Femur (tissue), 1 donor: ENCODE data around the gene LAMA2.
A peak's percentile ranks its signal among the peaks of the same experiment; 100 is the strongest.
"Not testable (repeated sequence)": the region's sequence is repeated elsewhere in the genome, so short reads cannot be mapped to it uniquely, and the experiment has no call there.

Source experiments
- DNase-seq: peaks from one replicate; pipeline ENCODE4 v3.0.0-alpha.2; 2017

Gene LAMA2

DNA sequence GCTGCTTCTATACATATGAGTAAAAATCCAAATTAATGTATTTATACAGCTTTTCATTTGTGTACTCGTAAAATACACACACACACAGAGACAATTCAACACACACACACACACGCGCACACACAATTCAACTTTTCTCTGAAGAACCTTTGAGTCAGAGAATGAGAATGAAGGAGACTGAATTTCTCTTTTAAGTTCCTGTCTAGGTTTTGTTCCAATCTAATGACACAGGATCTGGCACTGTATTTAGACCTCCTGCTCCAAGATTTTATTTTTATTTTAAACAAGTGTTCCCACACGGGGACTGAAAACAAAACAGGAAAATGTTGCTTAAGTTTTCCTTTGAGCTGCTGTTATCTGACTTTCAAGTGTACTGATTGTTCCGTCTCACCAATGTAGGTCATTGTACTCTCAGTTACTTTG, 250.8 kb downstream of the LAMA2 start:
- DNase-seq: no peak

DNA sequence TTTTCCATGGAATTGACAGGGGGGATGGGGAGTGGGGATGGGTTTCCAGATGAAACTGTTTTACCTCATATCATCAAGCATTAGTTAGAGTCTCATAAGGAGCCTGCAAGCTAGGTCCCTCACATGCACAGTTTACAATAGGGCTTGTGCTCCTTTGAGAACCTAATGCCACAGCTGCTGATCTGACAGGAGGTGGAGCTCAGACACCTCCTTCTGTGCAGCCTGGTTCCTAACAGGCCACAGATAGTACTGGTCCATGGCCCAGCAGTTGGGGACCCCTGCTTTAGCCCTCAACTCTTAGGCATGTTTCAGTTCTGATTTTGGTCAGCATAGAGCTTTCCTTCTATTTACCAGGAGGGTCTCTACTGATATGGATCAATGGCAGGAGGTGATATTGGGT, 251.6 kb downstream of the LAMA2 start:
- no peak for DNase-seq

DNA sequence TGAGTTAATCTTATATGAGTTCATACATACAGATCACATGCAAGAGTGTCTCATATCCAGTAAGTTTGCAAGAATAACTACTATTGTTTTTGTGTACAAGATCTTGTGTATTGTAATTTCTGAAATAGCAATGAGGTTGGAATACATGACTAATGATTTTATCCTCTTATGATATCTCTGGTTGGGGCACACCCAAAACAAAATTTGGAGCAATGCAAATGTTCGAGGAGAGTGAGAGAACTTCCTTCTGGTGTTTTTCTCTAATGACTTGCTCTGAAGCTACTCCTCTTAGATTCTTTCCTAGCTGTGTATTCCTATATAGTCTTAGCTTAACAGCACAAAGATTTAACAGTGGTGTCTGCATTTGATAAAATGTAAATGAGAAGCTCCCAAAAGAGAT, 252.5 kb downstream of the LAMA2 start:
- DNase-seq: no peak

DNA sequence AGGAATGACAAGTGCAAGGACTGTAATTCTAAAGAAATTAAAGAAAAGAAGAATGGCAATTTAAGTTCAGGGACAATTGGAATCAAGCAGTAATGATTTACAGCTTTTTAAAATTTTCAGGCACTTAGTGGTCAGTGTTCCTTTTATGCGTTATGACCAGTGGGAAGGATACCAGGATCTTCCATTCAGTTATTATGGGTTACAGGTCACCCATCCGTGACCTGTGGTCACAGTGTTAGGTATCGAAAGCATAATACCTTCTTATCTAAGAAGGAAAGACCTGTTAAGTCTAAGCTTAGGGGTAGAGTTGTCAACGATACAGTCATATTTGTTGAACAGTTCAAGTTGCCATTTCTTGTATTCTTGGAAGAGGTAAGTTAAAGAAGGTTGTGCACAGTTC, 253.8 kb downstream of the LAMA2 start:
- DNase-seq: no peak

DNA sequence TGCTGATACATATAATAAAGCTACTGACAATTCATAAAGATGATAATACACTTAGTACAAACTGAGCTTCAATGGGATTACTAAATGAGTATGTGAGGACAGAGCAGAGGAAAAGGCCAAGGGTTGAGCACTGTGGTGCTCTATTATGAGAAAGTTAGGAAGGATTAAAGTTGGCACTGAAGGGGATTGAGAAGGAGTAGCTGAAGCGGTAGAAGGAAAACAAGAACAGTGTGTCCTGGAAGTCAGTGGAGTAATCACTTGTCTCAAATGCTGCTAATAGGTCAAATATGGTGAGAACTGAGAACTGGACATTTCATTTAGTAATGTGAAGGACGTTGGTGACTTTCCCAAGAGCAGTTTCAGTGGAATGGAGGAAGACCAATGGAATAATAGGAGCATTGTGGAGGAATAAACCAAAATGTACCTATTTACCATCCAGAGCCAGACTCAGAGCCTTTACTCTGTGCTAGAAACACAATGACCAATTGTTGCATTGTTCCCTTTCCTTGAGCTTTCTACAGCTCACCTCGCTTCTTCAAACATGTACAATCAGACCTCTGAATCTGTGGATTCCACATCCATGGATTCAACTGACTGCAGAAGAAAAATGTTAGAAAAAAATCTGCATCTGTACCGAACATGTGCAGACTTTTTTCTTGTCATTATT, 255.9 kb downstream of the LAMA2 start:
- DNase-seq: no peak

DNA sequence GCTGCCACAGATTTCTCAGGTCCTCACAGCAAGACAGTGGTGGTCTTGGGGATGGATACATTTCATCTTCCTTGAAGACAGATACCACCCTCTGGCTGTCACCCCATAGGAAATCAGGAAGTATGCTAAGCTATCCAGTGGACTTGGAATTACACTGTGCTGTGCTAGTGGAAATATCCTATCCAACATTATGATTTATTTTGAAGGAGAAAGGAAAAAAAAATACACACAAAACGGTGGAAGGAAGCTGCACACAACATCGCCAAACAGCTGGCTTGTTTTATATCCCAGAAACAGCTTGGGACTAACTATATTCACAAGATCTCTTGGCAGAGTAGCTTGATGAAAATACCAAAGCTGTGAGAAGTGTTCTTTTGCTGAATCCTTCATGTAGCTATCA, 257.6 kb downstream of the LAMA2 start:
- peak; percentile 70 for DNase-seq

DNA sequence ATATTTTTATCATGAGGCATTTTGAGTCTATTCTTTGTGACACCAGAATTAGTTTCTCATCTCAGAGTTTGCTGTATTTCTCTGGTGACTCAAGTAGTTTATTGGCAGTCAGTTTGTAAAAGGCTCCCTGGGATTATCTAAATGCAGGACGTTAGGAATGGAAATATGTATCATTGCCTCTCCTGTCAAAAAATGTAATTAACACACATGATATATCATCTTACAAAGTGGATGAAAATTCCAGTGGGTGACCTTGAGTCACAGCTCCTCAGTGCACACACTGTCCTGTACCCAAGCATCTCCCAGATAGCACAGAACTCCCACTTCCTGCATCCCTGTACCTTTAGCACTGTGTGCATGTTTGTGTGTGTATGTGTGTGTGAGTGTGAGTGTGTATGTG, 258.6 kb downstream of the LAMA2 start:
- no peak for DNase-seq

DNA sequence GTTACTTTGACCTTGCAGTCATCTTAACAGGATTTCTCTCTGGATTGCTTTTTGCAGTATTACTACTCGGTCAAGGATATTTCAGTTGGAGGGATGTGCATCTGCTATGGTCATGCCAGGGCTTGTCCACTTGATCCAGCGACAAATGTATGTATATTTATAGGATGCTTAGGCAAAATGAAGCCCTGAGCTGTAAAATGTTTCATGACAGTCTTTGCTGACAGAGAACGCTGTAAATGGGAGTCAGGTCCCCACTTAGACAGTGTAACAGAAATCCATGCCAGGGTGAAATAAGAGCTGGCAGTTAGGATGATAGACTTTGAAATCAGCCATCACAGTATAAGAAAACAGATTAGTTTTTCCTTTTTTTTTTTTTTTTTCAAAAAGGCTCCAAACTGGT, 264.0 kb downstream of the LAMA2 start:
- no peak for DNase-seq

DNA sequence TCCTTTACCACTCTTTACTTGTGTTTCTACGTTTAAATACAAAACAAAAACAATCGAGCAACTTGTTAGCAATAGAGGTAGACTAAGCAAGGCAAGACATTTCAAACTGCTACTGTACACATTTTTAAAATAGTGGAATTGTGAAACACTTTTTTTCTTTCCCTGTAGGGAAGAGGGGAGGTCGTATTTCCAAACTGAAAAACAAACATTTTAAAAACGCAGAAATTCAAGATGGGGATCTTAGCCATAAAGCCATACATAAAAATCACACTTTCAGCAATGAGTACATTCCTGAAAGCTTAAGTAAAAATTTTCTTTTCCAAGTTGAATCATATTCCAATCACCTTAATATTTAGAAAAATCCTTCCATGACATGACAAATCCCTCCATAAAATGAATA, 267.6 kb downstream of the LAMA2 start:
- no peak for DNase-seq

DNA sequence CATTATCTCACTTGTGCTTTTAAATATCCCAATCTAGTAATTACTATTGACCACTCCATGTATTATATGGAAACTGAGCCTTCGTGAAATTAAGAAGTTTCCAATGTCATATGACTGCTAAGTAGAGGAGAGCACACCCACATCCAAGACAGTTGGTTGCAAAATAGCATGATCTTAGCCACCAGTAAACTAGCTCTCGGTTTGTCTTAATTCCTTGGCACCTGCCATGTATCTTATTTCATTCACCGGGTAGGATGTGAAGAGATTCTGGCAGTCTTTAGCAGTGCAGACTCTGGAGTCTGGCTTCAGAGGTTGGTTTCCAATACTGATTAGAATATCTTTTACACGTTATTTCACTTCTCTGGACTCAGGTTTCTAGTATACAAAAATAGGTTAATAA, 270.3 kb downstream of the LAMA2 start:
- DNase-seq: no peak

DNA sequence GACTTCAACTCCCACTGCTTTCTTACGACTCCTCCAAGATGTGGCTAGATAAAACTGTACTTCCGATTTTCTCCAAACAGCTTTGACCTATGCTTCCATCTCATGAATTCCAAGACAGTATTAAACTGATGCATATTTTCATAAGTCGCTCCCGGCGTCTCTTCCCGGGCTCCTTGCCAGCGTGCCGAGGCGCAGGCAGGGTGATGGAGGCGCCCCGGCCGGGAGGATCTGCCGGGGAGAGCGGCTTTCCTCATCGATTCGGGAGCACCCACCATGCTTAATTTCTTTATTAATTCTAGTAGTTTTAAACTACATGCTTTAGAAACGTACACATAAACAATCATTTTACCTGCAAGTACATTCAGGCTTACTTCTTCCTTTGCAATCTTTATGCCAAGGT, 276.3 kb downstream of the LAMA2 start:
- DNase-seq: not testable (repeated sequence)

DNA sequence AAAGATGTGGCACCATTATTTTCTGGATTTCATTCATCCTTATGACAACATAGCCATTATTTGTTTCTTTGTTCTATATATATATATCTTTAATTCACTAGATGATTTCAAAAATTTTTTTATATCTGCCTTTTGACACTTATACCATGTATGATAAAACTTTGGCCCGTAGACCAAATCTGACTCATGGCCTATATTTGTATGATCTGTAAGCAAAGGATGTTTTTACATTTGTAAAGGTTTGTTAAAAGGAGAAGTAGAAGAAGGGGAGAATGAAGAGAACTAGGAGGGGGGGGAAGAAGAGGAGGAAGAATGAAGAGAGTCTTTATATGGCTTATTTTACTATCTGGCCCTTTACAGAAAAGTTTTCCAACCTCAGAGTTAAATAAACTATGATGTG, 279.7 kb downstream of the LAMA2 start:
- no peak for DNase-seq

DNA sequence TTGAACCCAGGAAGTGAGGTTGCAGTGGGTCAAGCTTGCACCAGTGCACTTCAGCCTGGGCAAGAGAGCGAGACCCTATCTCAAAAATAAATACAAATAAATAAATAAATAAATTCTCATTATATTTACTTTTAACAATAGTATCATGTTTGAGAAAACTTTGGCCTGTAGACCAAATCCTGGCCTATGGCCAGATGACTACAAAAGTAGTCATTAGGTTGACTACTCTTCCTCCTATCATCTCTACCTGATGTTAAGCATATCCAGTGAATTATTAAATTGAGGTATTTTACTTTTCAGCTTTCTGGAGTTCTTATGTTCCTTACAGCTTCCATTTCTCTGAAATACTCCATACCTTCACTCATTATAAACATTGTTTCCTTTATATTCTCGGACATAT, 280.6 kb downstream of the LAMA2 start:
- no peak for DNase-seq

DNA sequence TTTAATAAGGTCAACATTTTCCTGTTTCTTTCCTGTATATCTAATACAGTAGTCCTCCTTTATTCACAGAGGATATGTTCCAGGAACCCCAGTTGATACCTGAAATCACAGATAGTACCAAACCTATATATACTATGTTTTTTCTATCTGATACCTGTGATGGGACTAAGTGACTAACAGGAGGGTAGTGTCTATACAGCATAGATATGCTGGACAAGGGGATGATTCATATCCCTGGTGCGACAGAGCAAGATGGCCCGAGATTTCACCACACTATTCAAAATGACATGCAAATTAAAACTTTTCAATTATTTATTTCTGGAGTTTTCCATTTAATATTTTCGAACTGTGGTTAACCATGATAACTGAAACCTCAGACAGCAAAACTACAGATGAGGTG, 281.1 kb downstream of the LAMA2 start:
- DNase-seq: no peak

DNA sequence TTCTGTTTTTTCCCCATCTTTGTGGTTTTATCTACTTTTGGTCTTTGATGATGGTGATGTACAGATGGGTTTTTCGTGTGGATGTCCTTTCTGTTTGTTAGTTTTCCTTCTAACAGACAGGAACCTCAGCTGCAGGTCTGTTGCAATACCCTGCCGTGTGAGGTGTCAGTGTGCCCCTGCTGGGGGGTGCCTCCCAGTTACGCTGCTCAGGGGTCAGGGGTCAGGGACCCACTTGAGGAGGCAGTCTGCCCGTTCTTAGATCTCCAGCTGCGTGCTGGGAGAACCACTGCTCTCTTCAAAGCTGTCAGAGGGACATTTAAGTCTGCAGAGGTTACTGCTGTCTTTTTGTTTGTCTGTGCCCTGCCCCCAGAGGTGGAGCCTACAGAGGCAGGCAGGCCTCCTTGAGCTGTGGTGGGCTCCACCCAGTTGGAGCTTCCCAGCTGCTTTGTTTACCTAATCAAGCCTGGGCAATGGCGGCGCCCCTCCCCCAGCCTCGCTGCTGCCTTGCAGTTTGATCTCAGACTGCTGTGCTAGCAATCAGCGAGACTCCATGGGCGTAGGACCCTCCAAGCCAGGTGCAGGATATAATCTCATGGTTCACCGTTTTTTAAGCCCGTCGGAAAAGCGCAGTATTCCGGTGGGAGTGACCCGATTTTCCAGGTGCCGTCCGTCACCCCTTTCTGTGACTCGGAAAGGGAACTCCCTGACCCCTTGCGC, 289.5 kb downstream of the LAMA2 start:
- not testable (repeated sequence) for DNase-seq

DNA sequence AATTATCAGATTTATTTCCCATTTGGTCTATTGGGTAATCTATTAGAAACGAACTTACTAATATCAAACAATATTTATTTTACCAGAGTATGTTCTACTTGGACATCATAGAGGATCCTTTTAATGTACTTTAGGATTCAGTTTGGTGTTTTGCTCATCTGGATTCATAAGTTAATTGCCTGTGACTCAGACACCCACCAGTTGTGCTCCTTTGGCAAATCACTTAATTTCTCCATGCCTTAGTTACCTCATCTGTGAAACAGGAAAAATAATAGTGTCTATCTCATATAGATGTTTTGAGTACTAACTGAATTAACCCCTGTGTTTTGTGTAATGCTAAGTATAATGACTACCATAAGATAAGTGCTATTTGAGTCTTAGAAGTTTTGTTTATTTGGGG, 292.1 kb downstream of the LAMA2 start:
- no peak for DNase-seq

DNA sequence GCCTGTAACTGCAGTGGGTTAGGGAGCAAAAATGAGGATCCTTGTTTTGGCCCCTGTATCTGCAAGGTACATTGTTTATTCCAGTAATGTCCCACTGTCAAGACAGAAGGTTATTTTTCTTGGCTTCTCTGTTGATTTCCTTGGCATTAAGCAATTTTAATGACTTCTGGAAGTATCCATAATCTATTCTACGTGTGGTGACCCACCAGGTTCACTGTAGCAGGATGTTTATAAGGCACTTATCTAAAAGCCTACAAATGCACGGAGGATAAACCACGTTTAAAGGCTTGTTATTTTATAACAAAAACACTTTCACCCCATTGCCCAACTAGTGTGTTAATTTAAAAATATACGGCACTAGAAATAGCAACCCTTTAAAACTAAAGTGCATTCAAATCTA, 294.9 kb downstream of the LAMA2 start:
- no peak for DNase-seq

DNA sequence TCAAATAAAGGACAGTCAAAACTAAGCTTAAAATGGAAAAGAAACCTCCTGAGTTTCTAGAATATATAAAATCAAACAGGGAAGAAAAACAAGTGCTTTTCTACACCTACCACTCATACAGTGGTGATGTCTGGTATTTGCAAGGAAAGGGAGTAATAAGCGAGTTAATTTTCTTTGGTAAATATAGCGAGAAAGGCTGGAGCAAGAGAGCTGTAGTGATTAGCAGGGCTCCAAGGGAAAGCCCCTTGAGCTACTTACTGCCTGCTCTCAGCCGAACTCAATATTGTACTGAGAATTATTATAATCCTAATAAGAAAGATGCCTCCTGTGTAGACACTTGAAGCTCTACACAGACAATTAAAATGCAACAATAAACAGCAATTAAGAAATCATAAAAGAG, 296.3 kb downstream of the LAMA2 start:
- DNase-seq: no peak

DNA sequence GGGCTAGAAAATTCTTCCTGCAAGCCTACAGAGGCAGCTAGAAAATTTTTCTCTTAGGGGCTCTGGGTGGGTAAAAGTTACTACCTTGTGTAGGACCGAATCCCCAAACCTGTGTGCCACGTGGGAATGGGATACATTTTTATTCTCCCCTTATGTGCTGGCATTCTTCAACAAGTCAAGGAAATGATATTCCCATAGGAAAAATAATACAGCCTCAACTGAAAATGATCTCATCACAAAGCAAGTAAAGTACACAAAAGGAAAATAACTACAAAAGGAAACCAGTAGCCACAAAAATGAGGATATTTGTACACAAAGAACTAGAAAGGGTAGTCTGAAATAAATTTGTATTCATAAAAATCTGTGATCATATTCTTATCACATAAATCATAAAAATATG, 298.1 kb downstream of the LAMA2 start:
- no peak for DNase-seq

DNA sequence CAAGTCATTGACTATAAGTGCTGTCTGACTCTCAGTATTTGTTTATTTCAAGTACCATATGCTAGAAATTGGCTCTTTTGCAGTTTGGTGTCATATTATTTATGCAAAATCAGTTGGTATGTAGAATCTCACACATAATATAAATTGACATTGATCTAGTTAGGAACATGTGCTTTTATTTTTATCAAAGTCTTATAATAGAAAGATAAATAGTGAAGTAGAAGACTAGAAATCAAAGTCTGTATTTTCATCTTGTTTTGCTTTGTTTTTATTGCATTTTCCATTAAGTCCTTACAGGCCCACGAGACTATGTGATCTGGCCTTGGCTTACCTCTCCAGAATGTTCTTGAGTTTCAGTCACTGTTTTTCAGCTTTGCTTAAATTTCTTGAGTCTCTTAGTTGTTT, 300.3 kb downstream of the LAMA2 start:
- DNase-seq: no peak

DNA sequence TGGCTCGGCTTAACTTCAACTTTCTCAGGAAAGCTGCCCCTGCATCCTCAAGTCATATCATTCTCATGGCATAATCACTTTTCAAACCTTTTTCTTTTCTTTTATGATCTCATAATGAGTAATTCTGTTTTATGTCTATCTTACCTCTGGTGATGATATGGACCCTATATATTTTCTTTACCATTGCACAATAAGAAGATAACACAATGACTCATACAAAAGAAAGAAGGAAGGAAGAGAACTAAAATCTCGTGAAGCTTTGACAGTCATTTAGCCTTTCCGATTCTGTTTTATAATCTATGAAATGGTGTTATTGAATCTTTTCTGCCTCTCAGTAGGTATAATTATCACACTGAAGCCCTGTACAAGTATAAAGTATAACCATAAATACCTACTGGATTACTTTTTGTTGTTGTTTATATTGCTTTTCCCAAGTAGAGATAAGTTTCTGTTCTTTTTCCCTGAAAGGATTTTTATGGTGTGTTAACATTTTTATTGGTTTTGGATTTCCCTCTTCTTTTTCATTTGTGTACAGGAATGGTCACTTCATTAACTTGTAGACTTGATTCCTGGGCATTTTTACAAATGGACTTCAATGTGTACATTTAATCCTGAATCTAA, 300.9 kb downstream of the LAMA2 start:
- no peak for DNase-seq

DNA sequence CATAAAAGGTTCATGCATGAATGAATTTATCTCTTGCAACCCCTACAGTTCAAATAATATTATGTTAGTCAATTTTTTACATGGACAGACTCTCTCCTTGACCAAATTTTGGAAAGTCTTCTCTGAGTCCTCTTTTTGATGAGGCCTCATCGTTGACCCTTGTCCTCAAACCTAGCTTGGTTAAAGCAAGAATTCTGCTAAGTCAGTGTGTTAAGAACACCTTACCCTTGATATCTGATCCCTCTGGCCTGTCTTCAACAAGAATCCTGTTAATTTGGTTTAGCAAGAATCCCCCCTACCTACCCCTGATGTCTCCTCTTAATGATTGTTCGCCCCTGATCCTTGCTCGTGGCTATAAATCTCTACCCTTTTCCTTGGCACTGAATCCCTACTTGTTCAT, 301.4 kb downstream of the LAMA2 start:
- no peak for DNase-seq

DNA sequence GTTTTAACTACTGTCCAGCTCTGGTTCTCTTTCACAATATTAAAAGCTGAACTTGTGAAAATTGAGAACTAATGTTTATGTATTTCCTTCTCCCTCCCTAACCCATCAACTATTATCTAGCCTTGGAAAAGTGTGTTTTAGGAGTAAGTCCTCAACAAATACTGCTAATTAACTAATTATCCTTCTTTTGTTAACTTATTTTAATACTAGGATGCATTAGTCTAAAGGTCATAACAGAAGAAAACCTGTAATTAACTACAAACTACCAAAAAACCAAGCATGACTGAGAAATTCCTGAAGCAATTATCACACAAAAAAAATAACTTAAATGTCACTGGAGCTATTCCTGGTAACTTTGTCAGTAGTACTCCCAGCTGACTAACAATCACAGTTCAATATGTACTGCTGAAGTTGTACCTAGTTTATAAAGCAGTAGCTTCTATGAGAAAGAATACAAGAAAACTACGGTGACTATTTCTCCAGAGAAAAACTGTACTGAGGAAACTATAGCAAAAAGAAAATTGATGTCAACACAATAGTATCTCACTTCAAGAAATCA, 301.9 kb downstream of the LAMA2 start:
- no peak for DNase-seq

DNA sequence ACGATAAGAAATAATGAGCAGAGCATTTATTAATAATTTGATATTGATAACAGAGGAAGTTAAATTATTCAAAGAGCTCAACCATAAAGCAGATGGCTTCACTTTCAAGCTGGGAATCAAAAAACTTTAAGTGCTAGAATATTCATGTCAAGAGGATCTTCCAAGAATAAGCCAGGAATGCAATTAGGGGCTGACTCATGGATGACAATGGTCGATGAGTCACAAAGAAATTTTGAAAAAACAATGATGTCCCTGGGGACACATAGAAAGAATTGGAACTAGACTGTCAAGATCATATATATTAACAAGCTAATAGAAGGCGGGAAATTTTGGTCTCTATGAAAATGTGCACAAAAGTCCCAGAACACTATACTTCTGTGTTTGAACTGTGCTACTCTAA, 304.1 kb downstream of the LAMA2 start:
- DNase-seq: no peak
